Effector CD4-positive, alpha-beta T cell (primary cell): ENCODE measurements around the gene CAMK2D.

Source experiments
- DNase-seq: peaks from one replicate; pipeline ENCODE4 v3.0.0-alpha.2; 2020

CAMK2D gene

GRCh38 chr4:113682730-113683537 lies 78.6 kb downstream of the CAMK2D start:
- peak; percentile 56 for DNase-seq

GRCh38 chr4:113678641-113679040 lies 82.9 kb downstream of the CAMK2D start:
- no peak for DNase-seq

- no peak for DNase-seq
Measured at GRCh38 chr4:113677325-113677724, 84.2 kb downstream of the CAMK2D start.

- no peak for DNase-seq
Measured at GRCh38 chr4:113675731-113676697, 85.5 kb downstream of the CAMK2D start.

GRCh38 chr4:113674733-113675132 lies 86.8 kb downstream of the CAMK2D start:
- DNase-seq, result no peak

GRCh38 chr4:113674251-113674650 lies 87.3 kb downstream of the CAMK2D start:
- no peak for DNase-seq

- DNase-seq, result no peak
Measured at GRCh38 chr4:113673450-113673849, 88.1 kb downstream of the CAMK2D start.

GRCh38 chr4:113666386-113667114 lies 95.0 kb downstream of the CAMK2D start:
- DNase-seq, result no peak

GRCh38 chr4:113665036-113665435 lies 96.5 kb downstream of the CAMK2D start:
- DNase-seq, result no peak

- no peak for DNase-seq
Measured at GRCh38 chr4:113662581-113662980, 99.0 kb downstream of the CAMK2D start.

- no peak for DNase-seq
Measured at GRCh38 chr4:113659127-113659526, 102.4 kb downstream of the CAMK2D start.

GRCh38 chr4:113657586-113658233 lies 103.8 kb downstream of the CAMK2D start:
- DNase-seq, result no peak

- DNase-seq, result no peak
Measured at GRCh38 chr4:113653871-113654270, 107.7 kb downstream of the CAMK2D start.

- DNase-seq, result no peak
Measured at GRCh38 chr4:113646442-113646822, 115.1 kb downstream of the CAMK2D start.

- DNase-seq, result no peak
Measured at GRCh38 chr4:113645771-113646441, 115.6 kb downstream of the CAMK2D start.

GRCh38 chr4:113645288-113645687 lies 116.2 kb downstream of the CAMK2D start:
- no peak for DNase-seq

- no peak for DNase-seq
Measured at GRCh38 chr4:113644398-113644797, 117.1 kb downstream of the CAMK2D start.

GRCh38 chr4:113643505-113643904 lies 118.0 kb downstream of the CAMK2D start:
- DNase-seq, result no peak

- DNase-seq, result no peak
Measured at GRCh38 chr4:113641025-113641431, 120.5 kb downstream of the CAMK2D start.

GRCh38 chr4:113639326-113639725 lies 122.2 kb downstream of the CAMK2D start:
- no peak for DNase-seq

- no peak for DNase-seq
Measured at GRCh38 chr4:113638562-113638832, 123.0 kb downstream of the CAMK2D start.
